SKM-1 (cell line): ENCODE results near the gene RDH11.

Experiments used
- DNase-seq: peaks from one replicate; lab custom pipeline; 2025; ENCODE audit not compliant: unreplicated experiment; lab: John Stamatoyannopoulos, UW

Gene RDH11

DNA sequence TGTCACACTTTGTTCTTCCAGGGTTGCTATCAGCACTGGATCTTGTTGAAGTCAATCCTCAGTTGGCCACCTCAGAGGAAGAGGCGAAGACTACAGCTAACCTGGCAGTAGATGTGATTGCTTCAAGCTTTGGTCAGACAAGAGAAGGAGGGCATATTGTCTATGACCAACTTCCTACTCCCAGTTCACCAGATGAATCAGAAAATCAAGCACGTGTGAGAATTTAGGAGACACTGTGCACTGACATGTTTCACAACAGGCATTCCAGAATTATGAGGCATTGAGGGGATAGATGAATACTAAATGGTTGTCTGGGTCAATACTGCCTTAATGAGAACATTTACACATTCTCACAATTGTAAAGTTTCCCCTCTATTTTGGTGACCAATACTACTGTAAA, 44.9 kb downstream of the RDH11 start:
- no peak for DNase-seq

DNA sequence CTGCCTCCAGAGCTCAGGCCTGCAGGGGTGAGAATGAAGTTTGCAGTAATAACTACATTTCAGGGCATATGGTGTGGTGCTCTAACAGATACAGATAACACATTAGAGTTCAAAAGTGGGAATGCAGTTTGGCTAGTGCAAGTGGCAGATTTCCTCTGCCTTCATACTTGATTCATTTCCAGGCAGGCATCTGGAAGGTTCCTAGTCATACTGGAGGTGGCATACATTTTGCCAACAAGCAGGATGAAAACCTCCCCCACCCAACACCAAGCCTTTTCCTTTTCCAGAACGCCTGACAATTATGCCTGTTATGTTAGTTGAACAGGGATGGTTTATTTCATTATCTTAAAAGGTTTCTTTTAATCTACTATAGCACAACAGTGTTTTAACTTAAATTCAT, 45.4 kb downstream of the RDH11 start:
- DNase-seq = no peak

DNA sequence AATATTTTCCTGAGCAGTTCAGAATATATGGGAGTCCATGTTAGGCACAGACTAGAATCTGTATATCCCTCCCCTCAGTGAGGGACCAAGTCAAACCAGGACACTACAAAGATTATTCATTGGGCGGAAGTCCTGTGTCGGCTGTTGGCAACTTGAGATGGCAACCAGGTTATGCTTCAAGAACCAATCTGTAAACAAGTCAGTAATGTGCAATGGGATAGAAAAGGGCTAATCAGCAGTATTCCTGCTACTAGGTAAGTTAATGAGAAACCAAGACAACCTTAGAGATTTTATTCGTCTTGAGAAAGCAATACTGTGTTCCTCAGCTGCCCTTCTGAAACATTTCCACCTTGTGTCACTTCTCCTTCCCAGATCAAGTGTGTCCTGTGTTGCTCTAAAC, 49.4 kb downstream of the RDH11 start:
- DNase-seq = no peak

DNA sequence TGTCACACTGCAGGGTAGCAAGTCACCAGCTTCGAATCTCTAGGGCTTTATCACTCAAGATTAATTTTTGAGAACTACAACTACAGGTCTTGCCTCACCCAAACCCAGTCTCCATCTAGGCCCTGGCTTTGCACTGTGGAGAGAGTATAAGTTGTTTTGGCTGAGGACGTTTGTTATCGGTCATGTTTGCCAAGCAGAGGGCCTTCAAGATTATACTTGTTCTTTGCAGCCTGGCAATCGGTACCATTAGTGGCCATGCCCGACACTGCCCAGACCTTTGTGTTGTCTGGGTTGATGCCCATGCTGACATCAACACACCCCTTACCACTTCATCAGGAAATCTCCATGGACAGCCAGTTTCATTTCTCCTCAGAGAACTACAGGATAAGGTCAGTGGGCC, 50.1 kb downstream of the RDH11 start:
- DNase-seq = no peak

DNA sequence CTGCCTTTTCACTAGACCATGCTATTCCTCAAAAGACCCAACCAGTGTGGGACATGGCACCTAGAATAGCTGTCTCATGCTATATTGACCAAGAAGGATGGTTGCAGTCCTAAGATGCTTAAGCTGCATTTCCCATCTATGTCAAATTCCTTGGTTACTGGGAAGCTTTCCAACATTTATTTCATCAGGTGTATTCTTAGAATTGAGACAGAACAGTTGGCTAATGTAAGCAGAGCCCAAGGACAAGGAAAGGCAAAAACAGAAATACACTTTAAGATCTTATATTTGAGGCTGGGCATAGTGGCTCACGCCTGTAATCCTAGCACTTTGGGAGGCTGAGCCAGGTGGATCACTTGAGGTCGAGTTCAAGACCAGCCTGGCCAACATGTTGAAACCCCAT, 51.1 kb downstream of the RDH11 start:
- DNase-seq = no peak

DNA sequence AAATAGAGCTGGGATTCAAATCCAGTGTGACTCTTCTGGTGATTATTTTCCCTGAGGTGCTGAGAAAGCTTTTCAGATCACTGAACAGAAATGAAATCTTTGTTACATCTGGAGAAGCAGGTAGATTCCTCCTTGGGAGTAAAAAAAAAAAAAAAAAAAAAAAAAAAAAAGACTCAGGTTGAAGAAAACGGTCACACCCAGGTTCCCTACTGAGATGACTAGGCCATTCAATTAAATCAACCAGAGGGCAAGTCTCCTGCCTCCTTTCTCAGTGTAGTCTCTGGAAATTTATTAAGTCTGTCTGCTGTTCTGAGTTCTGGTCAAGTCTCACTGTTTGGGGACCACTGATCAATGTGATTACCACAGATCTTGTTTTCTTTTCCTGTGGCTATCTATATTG, 51.9 kb downstream of the RDH11 start:
- DNase-seq = no peak

DNA sequence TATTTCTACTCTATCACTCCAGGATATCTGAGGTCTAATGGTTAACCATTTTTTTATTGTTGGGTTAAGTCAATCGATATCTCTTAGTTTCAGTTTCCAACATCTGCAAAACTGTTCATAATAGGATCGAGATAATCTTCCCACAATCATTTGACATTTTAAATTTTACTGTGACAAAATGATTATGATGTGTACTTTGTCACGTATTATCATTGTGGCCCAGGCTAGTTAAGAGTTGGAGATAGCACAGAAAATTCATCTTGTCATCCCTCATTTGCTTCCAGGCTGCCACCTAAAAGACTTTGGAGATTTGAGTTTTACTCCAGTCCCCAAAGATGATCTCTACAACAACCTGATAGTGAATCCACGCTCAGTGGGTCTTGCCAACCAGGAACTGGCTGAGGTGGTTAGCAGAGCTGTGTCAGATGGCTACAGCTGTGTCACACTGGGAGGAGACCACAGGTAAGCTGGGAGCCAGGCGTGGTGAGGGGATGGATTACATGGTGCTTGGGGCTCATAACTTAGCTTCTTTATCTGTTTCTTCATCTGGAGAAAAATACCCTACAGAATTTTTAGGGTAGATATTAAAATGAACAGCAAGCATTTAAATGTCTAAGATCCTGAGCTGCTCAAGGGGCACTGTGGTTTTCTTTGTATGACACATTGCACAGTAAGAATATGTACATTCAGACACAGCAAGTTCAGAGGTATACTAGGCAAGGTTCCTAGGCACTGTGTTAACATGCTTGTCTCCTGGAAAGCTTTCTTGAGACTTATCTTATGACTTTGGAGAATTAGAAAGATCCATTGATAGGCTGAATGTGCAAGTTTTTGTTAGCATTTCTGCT, 53.4 kb downstream of the RDH11 start:
- DNase-seq = no peak

DNA sequence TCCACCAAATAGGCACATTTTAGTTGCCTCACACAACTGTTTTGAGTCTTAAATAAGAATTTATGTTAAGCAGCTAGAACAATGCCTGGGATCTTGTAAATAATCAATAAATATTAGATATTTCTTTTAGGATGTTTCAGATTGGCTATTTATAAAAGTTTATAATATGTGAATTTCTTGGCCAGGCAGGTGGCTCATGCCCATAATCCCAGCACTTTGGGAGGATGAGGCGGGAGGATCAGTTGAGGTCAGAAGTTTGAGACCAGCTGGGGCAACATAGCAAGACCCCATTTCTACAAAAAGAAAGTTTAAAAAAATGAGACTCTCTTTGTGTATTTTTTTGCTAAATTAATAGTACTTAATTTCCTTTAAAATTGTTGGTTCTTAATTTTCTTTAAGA, 54.1 kb downstream of the RDH11 start:
- no peak for DNase-seq

DNA sequence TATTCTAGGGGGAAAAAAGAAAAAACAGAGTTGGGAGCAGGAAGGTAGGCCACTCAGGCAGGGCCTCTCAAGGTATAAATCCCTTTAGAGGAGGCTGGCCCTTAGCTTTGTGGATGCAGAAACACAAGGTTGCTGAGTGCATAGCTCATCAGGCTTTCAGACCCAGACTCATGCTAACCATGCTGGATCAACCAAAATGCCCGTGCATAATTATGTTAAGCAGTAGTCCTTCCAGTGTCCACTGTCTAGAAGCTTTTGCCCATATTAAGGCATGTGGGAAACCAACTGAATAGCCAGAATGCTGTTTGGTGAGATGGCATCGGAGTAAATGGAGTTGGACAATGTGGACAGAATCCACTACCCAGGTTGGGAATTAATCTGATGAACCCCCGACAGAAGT, 56.9 kb downstream of the RDH11 start:
- DNase-seq = no peak

DNA sequence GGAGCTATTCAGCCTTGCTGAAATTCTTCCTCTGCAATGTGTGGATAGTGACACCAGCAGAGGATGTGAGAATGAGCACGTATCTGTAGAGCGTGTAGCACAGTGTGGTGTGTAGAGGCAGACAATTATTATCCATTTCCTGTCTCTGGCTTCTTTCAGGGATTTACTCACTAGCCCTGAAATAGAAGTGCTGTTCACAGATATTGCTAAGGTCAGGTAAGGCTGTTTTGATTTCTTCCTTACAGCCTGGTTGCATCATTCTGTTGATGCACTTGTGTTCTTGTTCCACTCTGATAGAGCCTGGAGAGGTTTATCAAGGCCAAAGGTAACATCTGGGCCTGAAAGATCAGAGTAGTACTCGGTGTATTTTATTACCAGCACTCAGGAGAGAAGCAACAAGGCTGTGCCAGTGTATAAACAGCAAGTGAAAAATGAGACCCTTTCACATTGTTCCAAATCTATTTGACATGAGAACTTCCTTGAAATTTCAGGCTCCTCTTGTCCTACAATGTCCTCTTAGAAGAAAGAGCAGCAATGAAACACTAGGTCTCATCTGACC, 59.1 kb downstream of the RDH11 start:
- no peak for DNase-seq

DNA sequence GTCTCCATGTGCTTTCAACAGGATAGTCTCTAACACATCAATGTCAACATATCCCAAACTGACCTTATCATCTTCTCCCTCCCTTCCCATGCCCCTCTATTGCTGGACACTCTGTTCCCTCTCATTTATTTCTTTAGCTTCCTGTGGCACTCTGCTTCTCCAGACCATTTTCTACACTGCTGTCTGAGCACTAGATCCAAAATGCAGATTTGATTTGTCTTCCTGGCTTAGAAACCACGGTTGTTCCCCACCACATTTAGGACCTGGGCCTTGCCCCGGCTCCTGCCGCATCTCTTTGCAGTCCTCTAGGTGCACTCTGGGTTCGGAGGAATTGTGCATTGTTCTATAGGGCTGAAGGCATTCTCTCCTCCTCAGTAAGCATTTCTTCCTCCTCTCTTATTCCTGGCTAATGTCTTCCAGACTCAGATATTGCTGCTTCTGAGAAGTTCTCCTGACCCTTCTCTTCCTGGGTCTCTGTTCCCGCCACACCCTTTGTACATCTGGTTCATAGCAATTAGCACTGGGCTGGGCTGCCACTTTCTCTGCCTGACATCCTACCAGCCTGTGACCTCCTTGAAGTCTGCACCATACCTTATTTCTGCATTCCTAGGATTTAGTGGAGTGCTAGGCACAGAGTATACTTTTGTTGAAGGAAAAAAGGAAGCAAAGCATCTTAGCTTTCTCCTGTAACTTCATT, 62.0 kb downstream of the RDH11 start:
- DNase-seq = no peak

DNA sequence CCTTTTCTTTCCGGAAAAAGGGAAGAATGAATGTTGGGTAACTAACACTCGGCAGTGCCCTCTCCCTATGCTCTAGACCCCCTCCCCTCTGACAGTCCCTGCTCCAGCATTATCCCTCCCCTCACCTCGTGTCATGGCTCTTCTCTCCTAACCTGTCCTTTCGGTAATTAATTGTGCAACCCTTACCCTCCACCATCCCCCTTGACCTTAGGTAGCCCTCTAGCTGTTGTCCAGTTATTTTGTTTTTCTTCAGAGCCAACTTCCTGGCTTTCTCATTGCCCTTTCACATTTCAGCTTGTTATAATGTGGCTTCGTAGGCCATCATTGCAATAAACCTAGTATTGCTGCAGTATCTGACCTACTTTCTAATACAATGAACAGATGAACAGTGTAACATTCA, 64.6 kb downstream of the RDH11 start:
- no peak for DNase-seq

DNA sequence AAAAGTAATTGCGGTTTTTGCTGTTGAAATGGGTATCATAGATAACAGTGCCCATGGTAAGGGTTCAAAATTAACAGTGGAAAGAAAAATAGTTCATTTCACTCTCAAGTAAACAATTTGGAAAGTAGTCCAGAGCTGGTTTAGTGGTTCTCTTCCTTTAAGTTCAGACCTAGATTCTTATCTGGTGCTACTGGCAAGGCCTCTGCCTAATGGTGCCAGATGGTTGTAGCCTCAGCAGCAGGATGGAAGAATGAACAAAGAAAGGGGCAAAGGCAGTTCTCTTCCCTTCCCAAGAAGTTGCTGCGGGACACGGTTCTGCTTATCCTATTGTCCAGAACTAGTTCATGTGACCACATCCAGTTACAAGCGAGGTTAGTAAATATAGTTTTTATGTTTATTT, 65.4 kb downstream of the RDH11 start:
- DNase-seq = no peak

DNA sequence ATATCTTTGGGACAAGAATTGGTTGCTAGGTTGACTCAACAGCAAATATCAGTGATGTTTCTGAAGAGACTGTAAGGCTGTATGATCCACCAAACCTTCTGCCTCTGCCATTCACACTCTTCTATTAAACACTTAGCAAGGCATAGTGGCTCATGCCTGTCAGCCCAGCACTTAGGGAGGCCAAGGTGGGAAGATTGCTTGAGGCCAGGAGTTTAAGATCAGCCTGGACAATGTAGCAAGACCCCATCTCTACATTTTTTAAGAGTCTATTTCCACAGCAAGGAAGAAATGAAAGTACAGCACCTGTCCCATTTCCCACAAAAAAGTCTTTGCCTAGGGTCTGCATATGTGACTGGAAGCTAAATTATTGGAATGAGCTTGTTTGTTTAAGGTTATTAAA, 68.0 kb downstream of the RDH11 start:
- DNase-seq = no peak
